Neural crest cell (in vitro differentiated cells): Measurements from ENCODE around the gene HCN3. TPM values are rescaled to one million over a fixed set of nuclear protein-coding genes. Genes with fewer than 3 reads are reported as not detected.
"Not testable (repeated sequence)": the region's sequence is repeated elsewhere in the genome, so short reads cannot be mapped to it uniquely, and the experiment has no call there.

Experiments
- DNase-seq: peaks from one replicate; pipeline ENCODE4 v3.0.0; 2021; ENCODE audit warnings: low read depth, mixed read lengths, low spot score
- H3K27ac Mint-ChIP-seq: one replicate; pipeline ENCODE4 v1.8.0; 2021; ENCODE audit warnings: mild to moderate bottlenecking, mixed read lengths; ENCODE audit not compliant: unreplicated experiment
- H3K27me3 Mint-ChIP-seq: 2 replicates; pipeline ENCODE4 v1.8.0; 2021; ENCODE audit warnings: low read depth, mild to moderate bottlenecking, mixed read lengths
- H3K36me3 Mint-ChIP-seq: 2 replicates; pipeline ENCODE4 v1.8.0; 2021; ENCODE audit warnings: low read depth, mild to moderate bottlenecking, mixed read lengths
- H3K4me1 Mint-ChIP-seq: 2 replicates; pipeline ENCODE4 v1.8.0; 2021; ENCODE audit warnings: mixed read lengths
- H3K4me3 Mint-ChIP-seq: one replicate; pipeline ENCODE4 v1.8.0; 2021; ENCODE audit warnings: mild to moderate bottlenecking, mixed read lengths
- H3K9me3 Mint-ChIP-seq: 2 replicates; pipeline ENCODE4 v1.8.0; 2021; ENCODE audit warnings: mixed read lengths
- total RNA-seq: library from RNA; stranded (reverse); gene quantifications from 2 replicates; pipeline ENCODE4 v1.2.1, GENCODE V29; 2021
- TF ChIP-seq, protein P1 (sequence below): fragments of 200-600 bp; sonication (generic); conservative IDR thresholded peaks from 2 replicates; pipeline ENCODE4 v1.5.0; 2021; ENCODE audit warnings: antibody characterized with exemption, mild to moderate bottlenecking

The HCN3 gene
- total RNA-seq, 1 donor from 2014 or later = 20.8 TPM

- TF ChIP-seq, protein P1, sequence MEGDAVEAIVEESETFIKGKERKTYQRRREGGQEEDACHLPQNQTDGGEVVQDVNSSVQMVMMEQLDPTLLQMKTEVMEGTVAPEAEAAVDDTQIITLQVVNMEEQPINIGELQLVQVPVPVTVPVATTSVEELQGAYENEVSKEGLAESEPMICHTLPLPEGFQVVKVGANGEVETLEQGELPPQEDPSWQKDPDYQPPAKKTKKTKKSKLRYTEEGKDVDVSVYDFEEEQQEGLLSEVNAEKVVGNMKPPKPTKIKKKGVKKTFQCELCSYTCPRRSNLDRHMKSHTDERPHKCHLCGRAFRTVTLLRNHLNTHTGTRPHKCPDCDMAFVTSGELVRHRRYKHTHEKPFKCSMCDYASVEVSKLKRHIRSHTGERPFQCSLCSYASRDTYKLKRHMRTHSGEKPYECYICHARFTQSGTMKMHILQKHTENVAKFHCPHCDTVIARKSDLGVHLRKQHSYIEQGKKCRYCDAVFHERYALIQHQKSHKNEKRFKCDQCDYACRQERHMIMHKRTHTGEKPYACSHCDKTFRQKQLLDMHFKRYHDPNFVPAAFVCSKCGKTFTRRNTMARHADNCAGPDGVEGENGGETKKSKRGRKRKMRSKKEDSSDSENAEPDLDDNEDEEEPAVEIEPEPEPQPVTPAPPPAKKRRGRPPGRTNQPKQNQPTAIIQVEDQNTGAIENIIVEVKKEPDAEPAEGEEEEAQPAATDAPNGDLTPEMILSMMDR = no peak
- Mint-ChIP-seq H3K9me3 (no peaks in the 10 kb centered on the region), H3K27ac (peak overlapping the region; percentile 12), H3K4me3 (no peak overlapping the region), H3K27me3 (no peaks in the 10 kb centered on the region), H3K4me1 (no peaks in the 10 kb centered on the region), H3K36me3 (peaks cover 2% of the 10 kb centered on the region)
- no peak for DNase-seq
Measured at GRCh38 chr1:155285063-155285462, 7.8 kb downstream of the HCN3 start.

GRCh38 chr1:155285631-155286044 is 8.4 kb downstream of the HCN3 start:
- no peaks in the 10 kb centered on the region for H3K9me3 Mint-ChIP-seq
- TF ChIP-seq, protein P1 = no peak
- no peak overlapping the region for H3K27ac Mint-ChIP-seq
- H3K4me3 Mint-ChIP-seq = no peak overlapping the region
- peaks cover 2% of the 10 kb centered on the region for H3K36me3 Mint-ChIP-seq
- H3K27me3 Mint-ChIP-seq = no peaks in the 10 kb centered on the region
- no peak for DNase-seq
- no peaks in the 10 kb centered on the region for H3K4me1 Mint-ChIP-seq

DNA sequence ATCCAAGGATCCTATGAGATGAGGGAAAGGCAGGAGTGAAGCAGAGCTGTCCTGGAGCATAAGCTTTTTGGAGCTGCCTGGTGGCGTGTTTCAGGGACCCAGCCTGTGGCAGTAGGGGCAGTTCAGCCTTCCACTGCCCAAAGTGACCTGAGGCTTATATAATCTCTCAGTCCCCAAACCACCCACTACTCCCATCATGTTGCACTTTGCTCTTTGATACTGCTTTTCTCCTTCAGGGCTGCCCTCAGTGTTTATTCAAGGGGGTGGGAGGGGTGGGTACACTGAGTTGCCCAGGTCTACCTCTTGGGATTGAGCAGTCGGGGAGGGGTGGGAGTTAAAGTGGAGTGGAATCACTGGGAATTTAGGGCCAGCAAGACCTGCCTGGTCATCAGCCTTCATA is 9.3 kb downstream of the HCN3 start:
- no peak overlapping the region for H3K4me3 Mint-ChIP-seq
- peaks cover 2% of the 10 kb centered on the region for H3K36me3 Mint-ChIP-seq
- no peaks in the 10 kb centered on the region for H3K27me3 Mint-ChIP-seq
- H3K27ac Mint-ChIP-seq = no peak overlapping the region
- no peaks in the 10 kb centered on the region for H3K9me3 Mint-ChIP-seq
- TF ChIP-seq, protein P1 = no peak
- no peak for DNase-seq
- no peaks in the 10 kb centered on the region for H3K4me1 Mint-ChIP-seq

- no peaks in the 10 kb centered on the region for H3K9me3 Mint-ChIP-seq
- no peak for DNase-seq
- H3K4me3 Mint-ChIP-seq = no peak overlapping the region
- H3K36me3 Mint-ChIP-seq = no peaks in the 10 kb centered on the region
- TF ChIP-seq, protein P1 = no peak
- H3K27me3 Mint-ChIP-seq = no peaks in the 10 kb centered on the region
- no peak overlapping the region for H3K27ac Mint-ChIP-seq
- no peaks in the 10 kb centered on the region for H3K4me1 Mint-ChIP-seq
Measured at GRCh38 chr1:155287987-155288543, 10.8 kb downstream of the HCN3 start.

GRCh38 chr1:155291006-155291405 is 13.7 kb downstream of the HCN3 start:
- not testable (repeated sequence) for H3K9me3 Mint-ChIP-seq, H3K27me3 Mint-ChIP-seq, H3K4me1 Mint-ChIP-seq, H3K4me3 Mint-ChIP-seq, H3K36me3 Mint-ChIP-seq, DNase-seq, H3K27ac Mint-ChIP-seq

- no peaks in the 10 kb centered on the region for H3K4me1 Mint-ChIP-seq
- DNase-seq = no peak
- H3K9me3 Mint-ChIP-seq = no peaks in the 10 kb centered on the region
- H3K27ac Mint-ChIP-seq = peak overlapping the region; percentile 35
- H3K4me3 Mint-ChIP-seq = no peak overlapping the region
- H3K36me3 Mint-ChIP-seq = no peaks in the 10 kb centered on the region
- TF ChIP-seq, protein P1 = no peak
- H3K27me3 Mint-ChIP-seq = no peaks in the 10 kb centered on the region
Measured at GRCh38 chr1:155293086-155293749, 16.0 kb downstream of the HCN3 start.
